Panc1 (cell line): ENCODE results near the gene ACLY.

Experiments used
- POLR2AphosphoS5 ChIP-seq: IDR thresholded peaks from 2 replicates; pipeline ENCODE4 v1.6.1; 2012; ENCODE audit warnings: mild to moderate bottlenecking, low read depth, low read length, moderate library complexity
- SIN3A ChIP-seq: IDR thresholded peaks from 2 replicates; pipeline ENCODE4 v1.6.1; 2012; ENCODE audit warnings: low read depth, mild to moderate bottlenecking, low read length, moderate library complexity, borderline replicate concordance; ENCODE audit not compliant: insufficient read depth
- TCF7L2 ChIP-seq: IDR thresholded peaks from 2 replicates; pipeline ENCODE4 v1.6.1; 2011; ENCODE audit warnings: mild to moderate bottlenecking, low read depth, low read length, inconsistent platforms
- TF ChIP-seq, protein P1 (sequence below): fragments of 450-650 bp; IDR thresholded peaks from 2 replicates; pipeline ENCODE4 v1.5.1; 2017; ENCODE audit warnings: mild to moderate bottlenecking

GRCh38 chr17:41824086-41824485 lies 94.7 kb downstream of the ACLY start:
- TF ChIP-seq, protein P1, sequence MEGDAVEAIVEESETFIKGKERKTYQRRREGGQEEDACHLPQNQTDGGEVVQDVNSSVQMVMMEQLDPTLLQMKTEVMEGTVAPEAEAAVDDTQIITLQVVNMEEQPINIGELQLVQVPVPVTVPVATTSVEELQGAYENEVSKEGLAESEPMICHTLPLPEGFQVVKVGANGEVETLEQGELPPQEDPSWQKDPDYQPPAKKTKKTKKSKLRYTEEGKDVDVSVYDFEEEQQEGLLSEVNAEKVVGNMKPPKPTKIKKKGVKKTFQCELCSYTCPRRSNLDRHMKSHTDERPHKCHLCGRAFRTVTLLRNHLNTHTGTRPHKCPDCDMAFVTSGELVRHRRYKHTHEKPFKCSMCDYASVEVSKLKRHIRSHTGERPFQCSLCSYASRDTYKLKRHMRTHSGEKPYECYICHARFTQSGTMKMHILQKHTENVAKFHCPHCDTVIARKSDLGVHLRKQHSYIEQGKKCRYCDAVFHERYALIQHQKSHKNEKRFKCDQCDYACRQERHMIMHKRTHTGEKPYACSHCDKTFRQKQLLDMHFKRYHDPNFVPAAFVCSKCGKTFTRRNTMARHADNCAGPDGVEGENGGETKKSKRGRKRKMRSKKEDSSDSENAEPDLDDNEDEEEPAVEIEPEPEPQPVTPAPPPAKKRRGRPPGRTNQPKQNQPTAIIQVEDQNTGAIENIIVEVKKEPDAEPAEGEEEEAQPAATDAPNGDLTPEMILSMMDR: no peak
- no peak for TF ChIP-seq POLR2AphosphoS5
- no peak for TF ChIP-seq SIN3A
- no peak for TF ChIP-seq TCF7L2
